ENCODE results near the gene TREML1. TPM values are rescaled to one million over a fixed set of nuclear protein-coding genes. Genes with fewer than 3 reads are reported as not detected.

Gene TREML1
- total and polyA plus RNA-seq, 2 of the 8 experiments (the other 6 are each of a cell fraction or from before 2014, with no cell fraction given) = 0.08 TPM; not detected in 1

- Histone ChIP-seq H3K9me3 (ENCODE audit: insufficient read depth in 2 of 2, low read depth in 1 of 2, low read length in 1 of 2) (no peaks in the 10 kb centered on the region), H3K23ac (ENCODE audit: insufficient read length) (no peak within 1 kb of the TSS), H3K27me3 (replicated peaks in 1 of 4; ENCODE audit: control insufficient read depth in 3 of 4, extremely low read depth in 1 of 4, insufficient read depth in 3 of 4, low read length in 3 of 4) (no peaks in the 10 kb centered on the region), H3K4me1 (replicated peaks in 1 of 4; ENCODE audit: control insufficient read depth in 3 of 4, insufficient read depth in 4 of 4, low read length in 3 of 4) (no peaks in the 10 kb centered on the region), H3K4ac (replicated peaks; ENCODE audit: insufficient read length, low read depth, low read length) (no peak within 1 kb of the TSS), H2AFZ (ENCODE audit: low read length) (peak within 1 kb of the TSS; percentile 60; the same call in 1 of the 2 replicates), H3K4me2 (ENCODE audit: insufficient read depth in 1 of 2, low read depth in 2 of 2, low read length in 2 of 2) (no peak within 1 kb of the TSS), H4K8ac (ENCODE audit: extremely low read depth, insufficient read depth, low read length) (no peak within 1 kb of the TSS), H3K36me3 (ENCODE audit: control insufficient read depth in 2 of 4, insufficient read depth in 4 of 4, low read length in 3 of 4) (no peaks in the 10 kb centered on the region), H4K5ac (ENCODE audit: insufficient read length, low read depth, low read length) (no peak within 1 kb of the TSS), H3K27ac (ENCODE audit: low read depth, low read length) (no peak within 1 kb of the TSS), H2AK5ac (ENCODE audit: low read depth, low read length) (no peak within 1 kb of the TSS), H2BK120ac (replicated peaks; ENCODE audit: low read depth, low read length) (no peak within 1 kb of the TSS), H3K4me3 (ENCODE audit: extremely low read depth in 1 of 4, insufficient read depth in 2 of 4, low read depth in 3 of 4, low read length in 4 of 4) (no peak within 1 kb of the TSS), H3K79me1 (ENCODE audit: low read depth, low read length) (no peaks in the 10 kb centered on the region), H2BK15ac (ENCODE audit: low read length) (no peak within 1 kb of the TSS), H2BK20ac (ENCODE audit: low read length) (no peak within 1 kb of the TSS), H3K18ac (ENCODE audit: extremely low read depth, low read length) (no peak within 1 kb of the TSS), H3K56ac (replicated peaks; ENCODE audit: insufficient read length, low read depth, low read length) (no peak within 1 kb of the TSS), H3K23me2 (ENCODE audit: low read depth, low read length) (no peaks in the 10 kb centered on the region), H2BK5ac (ENCODE audit: low read depth, low read length) (no peak within 1 kb of the TSS), H4K91ac (replicated peaks; ENCODE audit: insufficient read length, low read length) (no peak within 1 kb of the TSS), H3K79me2 (ENCODE audit: control insufficient read depth in 1 of 2, insufficient read depth in 2 of 2, low read length in 2 of 2) (no peaks in the 10 kb centered on the region), H4K20me1 (replicated peaks in 1 of 2; ENCODE audit: control insufficient read depth in 1 of 2, insufficient read depth in 2 of 2, low read length in 2 of 2) (no peaks in the 10 kb centered on the region), H3K9ac (replicated peaks in 1 of 4; ENCODE audit: extremely low read depth in 1 of 4, low read depth in 3 of 4, low read length in 3 of 4) (no peak within 1 kb of the TSS), H2BK12ac (ENCODE audit: low read depth, low read length) (no peak within 1 kb of the TSS), H3K14ac (ENCODE audit: insufficient read length) (no peak within 1 kb of the TSS)
- ChIA-PET CTCF (ENCODE audit: partially characterized antibody) (interaction anchor here (1.3 kb wide), 2 partner anchors 20 to 29 kb away, joined by 4 read pairs; no protein-coding TSS in a partner anchor), POLR2A (ENCODE audit: partially characterized antibody) (no interaction called here)
- DNase-seq (ENCODE audit: low read depth in 1 of 2, low spot score in 2 of 2) = peak in 1 of 2 experiments; percentile 38
- TF ChIP-seq CEBPB (IDR thresholded peaks at IDR 0.05; ENCODE audit: low read depth, low read length) (peak; percentile 26; the same call in 1 of the 2 replicates), CHD2 (IDR thresholded peaks at IDR 0.05; ENCODE audit: low read length) (no peak)
- no peak for FAIRE-seq
- WGBS, 2 experiments (ENCODE audit: extremely low coverage in 1 of 2, insufficient coverage in 1 of 2, insufficient read length in 1 of 2, insufficient replicate concordance in 2 of 2, low coverage in 1 of 2, low lambda C conversion rate in 2 of 2, missing lambda C conversion rate in 1 of 2) = 87% methylated on average over 10 of the region's 10 CpGs; no CpG with 5 or more reads in 1 of the 2 experiments
Measured at GRCh38 chr6:41162687-41163418, 8.7 kb upstream of the TREML1 start, which contains the start of gene TREM2. Gene TREM2, minus strand, starts transcription at chr6:41163116. Its CDS starts 34 bp downstream, at chr6:41163082.
